GM19372 (cell line): Measurements from ENCODE around the gene TEAD4.

Experiments
- ATAC-seq: cut with Tn5 transposase; IDR thresholded peaks from one replicate; pipeline ENCODE4 v1.9.1; 2021; ENCODE audit warnings: mild to moderate bottlenecking, low read depth, moderate library complexity; ENCODE audit not compliant: unreplicated experiment

Gene TEAD4

GRCh38 chr12:3028108-3028507 is 68.9 kb downstream of the TEAD4 start:
- no peak for ATAC-seq

- ATAC-seq: no peak
Observed at GRCh38 chr12:3030821-3031429, 71.7 kb downstream of the TEAD4 start.

GRCh38 chr12:3032161-3032560 is 73.0 kb downstream of the TEAD4 start:
- no peak for ATAC-seq

GRCh38 chr12:3032770-3033538 is 73.8 kb downstream of the TEAD4 start:
- no peak for ATAC-seq

- ATAC-seq: no peak
Observed at GRCh38 chr12:3033539-3033867, 74.3 kb downstream of the TEAD4 start.

GRCh38 chr12:3034067-3034750 is 75.0 kb downstream of the TEAD4 start:
- ATAC-seq: no peak

GRCh38 chr12:3035171-3035570 is 76.0 kb downstream of the TEAD4 start:
- no peak for ATAC-seq

DNA sequence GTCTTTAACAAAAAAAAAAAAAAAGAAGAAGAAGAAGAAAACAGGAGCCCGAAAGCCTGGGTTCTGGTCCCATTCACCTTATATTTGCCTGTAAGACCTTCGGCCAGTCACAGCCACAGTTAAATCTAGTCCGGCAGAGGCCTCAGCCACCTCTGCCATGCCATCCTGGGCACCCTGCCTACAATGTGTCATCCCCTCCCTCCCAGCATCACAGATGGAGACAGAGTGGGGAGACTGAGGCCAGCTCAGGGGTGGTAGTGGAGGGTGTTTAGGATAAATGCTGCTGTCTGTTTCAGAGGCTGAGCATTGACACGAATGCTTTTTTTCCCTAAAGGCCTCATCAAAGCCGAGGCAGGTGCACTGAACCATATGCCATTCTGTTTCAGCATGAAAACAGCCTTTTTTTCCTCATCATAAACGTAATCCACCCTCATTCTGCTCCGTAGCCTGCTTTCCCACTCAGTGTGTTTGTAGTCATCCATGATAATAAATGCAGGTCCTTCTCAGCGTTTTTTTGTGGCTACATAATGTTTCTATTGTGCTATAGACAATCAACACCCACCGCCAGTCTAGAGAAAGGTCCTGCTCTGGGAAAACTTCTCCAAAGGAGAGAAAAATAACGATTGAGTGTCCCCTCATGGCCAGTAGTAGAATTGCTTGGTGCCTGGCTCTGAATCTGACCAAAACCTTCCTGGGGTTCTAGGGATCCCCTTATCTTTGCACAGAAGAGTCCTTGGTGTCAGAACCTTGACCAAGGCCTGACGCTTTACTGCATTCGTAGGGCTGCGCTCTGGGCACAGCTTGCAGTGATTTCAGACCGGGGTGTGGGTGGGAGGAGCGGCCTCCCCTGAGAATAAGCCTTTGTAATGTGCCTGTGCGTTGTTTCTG is 76.9 kb downstream of the TEAD4 start:
- no peak for ATAC-seq

DNA sequence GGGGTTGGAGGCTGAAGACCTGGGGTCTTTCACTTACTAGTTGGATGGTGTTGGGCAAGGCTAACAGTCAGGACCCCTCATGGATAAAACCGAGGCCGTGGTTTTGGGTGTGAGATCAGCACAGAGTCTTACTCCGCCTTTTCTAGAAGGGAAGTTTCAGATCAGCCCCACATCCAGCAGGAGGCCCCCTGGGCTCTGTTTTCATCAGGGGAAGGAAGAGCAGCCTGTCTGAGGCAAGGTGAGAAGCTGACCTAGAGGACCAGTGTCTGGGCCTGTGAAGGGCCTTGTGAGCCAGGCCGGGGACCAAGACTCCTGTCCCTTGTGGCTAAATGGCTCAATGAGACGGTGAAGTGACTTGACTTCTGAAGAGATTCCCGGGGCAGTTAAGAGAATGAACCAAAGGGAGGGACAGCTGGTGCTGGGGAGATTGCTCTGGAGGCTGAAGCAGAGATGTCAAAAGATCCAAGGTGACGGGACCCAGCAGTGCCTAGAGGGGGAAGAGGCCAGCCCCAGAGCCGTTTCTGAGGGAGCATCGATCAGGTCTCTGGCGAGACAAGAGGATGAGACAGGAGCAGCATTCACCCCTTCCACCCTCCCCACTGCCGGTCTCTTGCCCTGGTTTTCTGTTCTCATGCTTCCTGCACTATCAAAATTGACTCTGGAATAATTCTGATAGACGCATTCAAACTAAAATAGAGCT is 77.9 kb downstream of the TEAD4 start:
- no peak for ATAC-seq

GRCh38 chr12:3038166-3038565 is 79.0 kb downstream of the TEAD4 start:
- ATAC-seq: no peak

GRCh38 chr12:3038926-3039510 is 79.8 kb downstream of the TEAD4 start:
- no peak for ATAC-seq

- ATAC-seq: no peak
Observed at GRCh38 chr12:3040026-3040656, 80.9 kb downstream of the TEAD4 start.

GRCh38 chr12:3040663-3041544 is 81.7 kb downstream of the TEAD4 start:
- no peak for ATAC-seq

GRCh38 chr12:3041558-3042164 is 82.5 kb downstream of the TEAD4 start:
- ATAC-seq: peak; percentile 80

GRCh38 chr12:3042394-3042793 is 83.2 kb downstream of the TEAD4 start:
- no peak for ATAC-seq

- no peak for ATAC-seq
Observed at GRCh38 chr12:3042826-3043225, 83.6 kb downstream of the TEAD4 start.

DNA sequence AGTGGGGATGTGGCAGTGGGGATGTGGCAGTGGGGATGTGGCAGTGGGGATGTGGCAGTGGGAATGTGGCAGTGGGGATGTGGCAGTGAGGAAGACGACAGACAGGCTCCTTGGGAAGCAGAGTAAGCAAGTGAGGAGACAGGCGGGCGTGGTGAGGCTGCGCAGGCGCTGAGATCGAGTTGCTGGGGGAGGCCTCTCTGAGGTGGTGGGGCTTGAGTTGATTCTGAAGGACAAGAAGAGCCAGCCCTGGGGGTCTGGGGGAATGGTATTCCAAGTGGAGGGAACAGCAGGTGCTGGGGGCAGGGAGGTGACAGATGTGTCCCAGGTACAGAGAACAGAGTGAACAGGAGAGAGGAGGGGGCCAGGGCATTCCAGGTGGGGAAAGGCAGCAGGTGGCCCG is 84.2 kb downstream of the TEAD4 start:
- no peak for ATAC-seq

DNA sequence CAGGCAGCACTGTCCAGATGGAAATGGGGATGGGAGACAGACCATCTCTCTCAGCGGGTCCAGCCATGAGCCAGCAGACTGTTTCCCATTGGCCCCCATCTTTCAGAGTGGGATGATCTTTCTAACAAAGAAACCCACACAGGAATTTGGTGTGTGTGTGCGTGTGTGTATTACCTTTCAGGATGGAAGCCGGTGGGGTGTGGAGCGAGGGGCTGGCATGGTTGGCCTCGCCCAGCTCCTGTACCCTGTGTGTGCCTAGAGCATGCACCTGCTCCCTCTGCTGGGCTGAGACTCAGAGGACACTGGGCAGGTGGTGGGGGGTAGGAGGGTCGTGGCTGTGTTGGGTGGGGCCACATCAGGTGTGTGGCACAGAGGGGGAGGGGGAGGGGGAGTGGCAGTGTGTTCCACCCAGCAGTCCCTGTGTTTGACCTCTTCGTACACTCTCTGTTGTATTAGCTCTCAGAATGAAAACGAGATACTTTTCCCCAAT is 85.0 kb downstream of the TEAD4 start:
- ATAC-seq: no peak
